ENCODE results near the gene ADGRA1. TPM values are rescaled to one million over a fixed set of nuclear protein-coding genes. Genes with fewer than 3 reads are reported as not detected.

The ADGRA1 gene
- total and polyA plus RNA-seq, 2 of the 8 experiments (the other 6 are each of a cell fraction or from before 2014, with no cell fraction given), result 0.17 to 0.21 TPM

DNA sequence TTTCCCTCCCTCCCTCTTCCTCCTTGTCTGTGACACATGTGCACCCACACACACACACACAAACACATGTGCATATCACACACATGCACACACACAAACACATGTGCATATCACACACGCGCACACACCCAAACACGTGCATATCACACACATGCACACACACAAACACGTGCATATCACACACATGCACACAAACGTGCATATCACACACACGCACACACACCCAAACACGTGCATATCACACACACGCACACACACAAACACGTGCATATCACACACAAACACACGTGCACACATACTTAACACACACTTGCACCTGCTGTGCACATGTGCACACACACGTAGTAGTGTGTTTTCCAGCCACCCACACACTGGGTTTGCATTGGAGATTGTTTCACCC lies 42.9 kb downstream of the ADGRA1 start:
- Histone ChIP-seq H3K4ac (replicated peaks; ENCODE audit: insufficient read length, low read depth, low read length) (no peak overlapping the region), H3K9ac (replicated peaks in 1 of 4; ENCODE audit: extremely low read depth in 1 of 4, low read depth in 3 of 4, low read length in 3 of 4) (no peak overlapping the region; a peak in 2 of 7 replicates), H3K4me3 (ENCODE audit: extremely low read depth in 1 of 4, insufficient read depth in 2 of 4, low read depth in 3 of 4, low read length in 4 of 4) (no peak overlapping the region), H2BK12ac (ENCODE audit: low read depth, low read length) (peak overlapping the region; percentile 80; the same call in 1 of the 2 replicates), H3K18ac (ENCODE audit: extremely low read depth, low read length) (0 out of 2 replicates have a peak overlapping the region, but pooled peaks have one; percentile 7), H3K27ac (ENCODE audit: low read depth, low read length) (no peak overlapping the region), H4K91ac (replicated peaks; ENCODE audit: insufficient read length, low read length) (no peak overlapping the region), H3K79me1 (ENCODE audit: low read depth, low read length) (no peaks in the 10 kb centered on the region), H3K27me3 (replicated peaks in 1 of 4; ENCODE audit: control insufficient read depth in 3 of 4, extremely low read depth in 1 of 4, insufficient read depth in 3 of 4, low read length in 3 of 4) (no peaks in the 10 kb centered on the region), H3K79me2 (ENCODE audit: control insufficient read depth in 1 of 2, insufficient read depth in 2 of 2, low read length in 2 of 2) (no peaks in the 10 kb centered on the region), H3K4me2 (ENCODE audit: insufficient read depth in 1 of 2, low read depth in 2 of 2, low read length in 2 of 2) (no peak overlapping the region), H2AK5ac (ENCODE audit: low read depth, low read length) (peak overlapping the region; percentile 93; the same call in 1 of the 2 replicates), H2BK120ac (replicated peaks; ENCODE audit: low read depth, low read length) (no peak overlapping the region), H2BK5ac (ENCODE audit: low read depth, low read length) (peak overlapping the region; percentile 66; the same call in 1 of the 2 replicates), H4K5ac (ENCODE audit: insufficient read length, low read depth, low read length) (no peak overlapping the region), H3K9me3 (ENCODE audit: insufficient read depth in 2 of 2, low read depth in 1 of 2, low read length in 1 of 2) (peaks cover 0 to 5% of the 10 kb centered on the region in 2 experiments; a peak in 1 of 4 replicates), H3K56ac (replicated peaks; ENCODE audit: insufficient read length, low read depth, low read length) (no peak overlapping the region), H2BK20ac (ENCODE audit: low read length) (no peak overlapping the region), H2BK15ac (ENCODE audit: low read length) (no peak overlapping the region), H2AFZ (ENCODE audit: low read length) (no peak overlapping the region), H3K23me2 (ENCODE audit: low read depth, low read length) (0 out of 2 replicates have a peak, but pooled peaks cover 4% of the 10 kb centered on the region), H3K14ac (ENCODE audit: insufficient read length) (no peak overlapping the region), H3K23ac (ENCODE audit: insufficient read length) (no peak overlapping the region), H3K36me3 (ENCODE audit: control insufficient read depth in 2 of 4, insufficient read depth in 4 of 4, low read length in 3 of 4) (no peaks in the 10 kb centered on the region), H3K4me1 (replicated peaks in 1 of 4; ENCODE audit: control insufficient read depth in 3 of 4, insufficient read depth in 4 of 4, low read length in 3 of 4) (peaks cover 0 to 3% (median 0%) of the 10 kb centered on the region in 4 experiments; a peak in 2 of 7 replicates), H4K20me1 (replicated peaks in 1 of 2; ENCODE audit: control insufficient read depth in 1 of 2, insufficient read depth in 2 of 2, low read length in 2 of 2) (peaks cover 0 to 8% of the 10 kb centered on the region in 2 experiments), H4K8ac (ENCODE audit: extremely low read depth, insufficient read depth, low read length) (no peak overlapping the region)
- DNase-seq (ENCODE audit: low read depth in 1 of 2, low spot score in 2 of 2), result no peak
- 84% methylated on average over 11 of the region's 11 CpGs; no CpG with 5 or more reads in 1 of the 2 experiments for WGBS, 2 experiments (ENCODE audit: extremely low coverage in 1 of 2, insufficient coverage in 1 of 2, insufficient read length in 1 of 2, insufficient replicate concordance in 2 of 2, low coverage in 1 of 2, low lambda C conversion rate in 2 of 2, missing lambda C conversion rate in 1 of 2)
- POLR2A ChIA-PET (ENCODE audit: partially characterized antibody), result no interaction called here
- no peak for FAIRE-seq
- no peak for TF ChIP-seq RXRA (IDR thresholded peaks at IDR 0.05; ENCODE audit: insufficient read depth, low read depth, low read length)
- no peak for TF ChIP-seq BCL11A (IDR thresholded peaks at IDR 0.05; ENCODE audit: low read depth in 2 of 2, low read length in 2 of 2)
- TF ChIP-seq, protein P1, sequence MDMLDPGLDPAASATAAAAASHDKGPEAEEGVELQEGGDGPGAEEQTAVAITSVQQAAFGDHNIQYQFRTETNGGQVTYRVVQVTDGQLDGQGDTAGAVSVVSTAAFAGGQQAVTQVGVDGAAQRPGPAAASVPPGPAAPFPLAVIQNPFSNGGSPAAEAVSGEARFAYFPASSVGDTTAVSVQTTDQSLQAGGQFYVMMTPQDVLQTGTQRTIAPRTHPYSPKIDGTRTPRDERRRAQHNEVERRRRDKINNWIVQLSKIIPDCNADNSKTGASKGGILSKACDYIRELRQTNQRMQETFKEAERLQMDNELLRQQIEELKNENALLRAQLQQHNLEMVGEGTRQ (IDR thresholded peaks at IDR 0.05; ENCODE audit: low read length), result no peak
- no peak for TF ChIP-seq NRF1 (IDR thresholded peaks at IDR 0.05; ENCODE audit: low read depth, low read length)
- TF ChIP-seq EP300 (IDR thresholded peaks at IDR 0.05; ENCODE audit: borderline replicate concordance in 1 of 2, low read depth in 2 of 2, low read length in 2 of 2), result no peak
- no peak for TF ChIP-seq SP2 (IDR thresholded peaks at IDR 0.05; ENCODE audit: low read length)
- TF ChIP-seq CHD1 (IDR thresholded peaks at IDR 0.05; ENCODE audit: low read depth, low read length), result no peak
- CTCF ChIA-PET (ENCODE audit: partially characterized antibody), result no interaction called here
